ENCODE data around the gene ZC3H14. TPM values are rescaled to one million over a fixed set of nuclear protein-coding genes. Genes with fewer than 3 reads are reported as not detected.
"Not testable (repeated sequence)": the region's sequence is repeated elsewhere in the genome, so short reads cannot be mapped to it uniquely, and the experiment has no call there.

ZC3H14 gene
- 49.4 TPM for total RNA-seq
- long read RNA-seq, full-length matches to known transcripts: 23 of 86 reads
- long read RNA-seq, partial matches to known transcripts: 6 of 86 reads
- long read RNA-seq, other reads (novel, unspliced or antisense): 57 of 86 reads

DNA sequence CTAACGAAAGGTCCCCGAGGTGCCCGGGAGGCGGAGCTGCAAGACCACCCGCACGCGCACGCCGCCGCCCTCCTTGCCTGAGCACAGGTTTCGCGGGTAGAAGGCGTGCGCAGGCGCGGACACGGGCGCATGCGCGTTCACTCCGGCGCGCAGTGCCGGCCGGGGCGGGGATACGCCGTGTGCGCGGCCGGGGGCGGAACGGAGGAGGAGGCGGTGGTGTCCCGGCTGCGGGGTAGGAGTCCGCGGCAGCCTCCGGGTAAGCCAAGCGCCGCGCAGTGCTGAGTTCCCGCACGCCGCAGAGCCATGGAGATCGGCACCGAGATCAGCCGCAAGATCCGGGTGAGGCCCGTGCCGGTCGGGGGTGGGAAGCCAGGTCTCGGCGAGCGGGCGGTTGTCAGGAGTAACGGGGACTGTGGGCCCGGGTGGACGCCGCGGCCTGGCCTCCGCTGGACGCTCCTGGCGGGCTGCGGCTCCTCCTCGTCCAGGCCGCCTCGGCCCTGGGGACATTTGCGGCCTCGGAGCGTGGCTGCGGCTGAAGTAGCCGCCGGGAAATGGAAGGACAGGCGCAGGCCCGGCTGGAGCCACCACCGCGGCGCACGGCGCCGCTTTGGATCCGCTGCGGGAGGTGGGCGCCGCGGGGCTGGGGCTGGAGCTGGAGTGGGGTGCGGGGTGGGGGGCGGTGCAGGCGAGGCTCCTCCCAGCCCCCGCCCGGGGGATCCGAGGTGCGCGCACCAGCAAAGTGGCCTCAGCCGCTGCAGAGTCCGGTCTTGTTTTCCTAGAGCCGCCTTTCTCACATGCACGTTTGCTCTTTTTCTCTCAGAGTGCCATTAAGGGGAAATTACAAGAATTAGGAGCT lies at the start of gene ZC3H14:
TSS of gene ZC3H14 (plus strand) at position 207 of the 856 bp plus-strand sequence. CDS start at position 304, 97 bp downstream.
- DNase-seq (peak; percentile 93), ATAC-seq (peak; percentile 99)
- intact Hi-C loops (cut with micrococcal nuclease): loop anchor here (5.0 kb wide), 1 partner anchor 71 kb away; no protein-coding TSS in a partner anchor

DNA sequence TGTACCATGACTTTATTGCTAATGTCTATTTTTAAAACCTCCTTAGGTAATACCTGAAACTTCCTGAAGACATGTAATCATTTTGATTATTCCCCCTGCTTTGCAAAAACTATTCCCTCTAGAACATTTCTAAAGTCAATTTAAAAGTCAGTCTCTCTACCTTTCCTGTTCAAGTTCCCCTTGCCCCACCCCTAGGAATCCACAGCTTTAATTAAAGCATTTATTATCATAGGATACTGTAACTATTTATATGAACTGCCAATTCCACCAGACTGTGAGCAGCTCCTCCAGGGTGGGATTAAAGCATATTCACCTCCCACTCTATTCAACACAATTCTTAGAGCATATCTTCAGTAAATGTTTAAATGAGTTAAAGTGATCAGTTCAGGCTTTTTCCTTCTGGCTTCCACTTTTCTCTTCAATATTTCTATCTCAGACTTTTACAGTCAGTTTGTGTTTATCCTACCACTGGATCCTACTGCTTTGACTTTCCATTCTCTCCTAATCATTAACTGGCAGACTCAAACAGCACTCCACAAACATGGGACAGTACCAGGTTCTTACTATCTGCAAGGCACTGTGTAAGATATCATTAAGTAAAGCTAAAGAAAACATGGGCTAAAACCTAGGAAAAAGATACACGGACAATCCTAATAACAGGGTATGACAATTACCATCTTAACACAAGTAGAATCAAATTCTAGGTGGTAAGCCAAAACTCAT lies 47.2 kb upstream of the ZC3H14 start:
- ATAC-seq (peak; percentile 63), DNase-seq (no peak)
- intact Hi-C loops (cut with micrococcal nuclease): no loop called here

GRCh38 chr14:88516861-88517357 lies 45.9 kb upstream of the ZC3H14 start:
- DNase-seq: no peak
- intact Hi-C loops (cut with micrococcal nuclease): no loop called here
- ATAC-seq: no peak

GRCh38 chr14:88518592-88519512 lies 44.0 kb upstream of the ZC3H14 start:
- DNase-seq: no peak
- intact Hi-C loops (cut with micrococcal nuclease): no loop called here
- no peak for ATAC-seq

GRCh38 chr14:88519907-88520306 lies 42.9 kb upstream of the ZC3H14 start:
- DNase-seq: no peak
- ATAC-seq: no peak
- intact Hi-C loops (cut with micrococcal nuclease): no loop called here

GRCh38 chr14:88521818-88522217 lies 41.0 kb upstream of the ZC3H14 start:
- intact Hi-C loops (cut with micrococcal nuclease): no loop called here
- no peak for DNase-seq
- no peak for ATAC-seq

DNA sequence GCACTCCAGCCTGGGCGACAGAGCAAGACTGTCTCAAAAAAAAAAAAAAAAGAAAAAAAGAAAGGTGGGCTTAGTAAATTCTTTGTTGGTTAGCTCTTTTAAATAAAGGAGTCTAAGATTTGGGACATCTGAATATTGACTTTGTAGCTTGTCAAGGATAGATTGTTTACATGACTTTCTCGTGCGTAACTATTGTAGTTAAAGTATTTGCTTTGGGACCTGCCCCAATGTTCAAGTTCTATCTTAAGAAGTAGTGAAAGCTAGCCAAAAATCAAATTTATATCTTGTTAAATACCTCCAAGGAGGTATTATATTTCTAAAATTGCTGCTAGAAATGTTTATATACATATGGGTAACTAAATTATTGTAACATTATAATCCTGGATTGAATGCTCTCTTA lies 40.4 kb upstream of the ZC3H14 start:
- ATAC-seq: no peak

GRCh38 chr14:88529889-88530288 lies 32.9 kb upstream of the ZC3H14 start:
- DNase-seq; ATAC-seq; intact Hi-C loops (cut with micrococcal nuclease): not testable (repeated sequence)

More for the DNA sequence above, 40.4 kb upstream of the ZC3H14 start:
- DNase-seq: no peak
- intact Hi-C loops (cut with micrococcal nuclease): no loop called here

- DNase-seq (no peak), ATAC-seq (no peak)
- intact Hi-C loops (cut with micrococcal nuclease): no loop called here
These were observed 29.7 kb upstream of the ZC3H14 start for GRCh38 chr14:88533064-88533602.

DNA sequence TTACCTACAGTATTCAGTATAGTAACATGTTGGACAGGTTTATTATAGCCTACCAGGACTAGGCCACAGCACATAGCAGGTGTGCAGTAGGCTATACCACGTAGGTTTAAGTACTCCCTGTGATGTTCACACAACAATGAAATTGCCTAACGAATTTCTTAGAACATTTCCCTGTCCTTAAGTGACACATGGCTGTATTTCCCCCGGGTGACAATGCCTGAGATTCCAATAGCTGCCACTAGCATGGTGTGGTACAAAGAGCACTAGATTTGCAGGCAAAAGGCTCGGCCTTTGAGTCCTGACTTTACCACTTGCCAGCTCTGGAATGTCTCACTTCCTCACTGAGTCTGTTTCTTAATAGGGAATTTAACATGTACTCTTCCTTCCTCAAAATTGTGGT lies 27.7 kb upstream of the ZC3H14 start:
- intact Hi-C loops (cut with micrococcal nuclease): no loop called here
- ATAC-seq (peak; percentile 77), DNase-seq (no peak)

DNA sequence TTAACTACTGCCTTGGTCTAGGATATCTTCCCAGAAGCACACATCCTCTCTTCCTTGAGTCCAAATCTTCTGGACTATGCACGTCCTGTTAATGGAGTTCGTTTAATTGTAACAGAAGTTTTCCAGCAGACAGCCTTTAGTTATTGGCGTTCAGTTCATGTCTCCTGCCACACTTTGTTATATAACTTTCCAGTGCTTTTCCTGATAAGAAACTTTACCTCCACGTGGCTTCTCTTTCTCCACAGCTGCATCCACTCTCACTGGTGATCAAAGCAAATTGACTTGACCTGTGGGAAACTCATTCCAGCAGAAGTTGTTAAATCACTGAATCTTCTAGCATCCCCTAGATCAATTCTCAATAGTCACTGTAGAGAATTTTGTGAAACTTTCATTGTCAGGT lies 27.0 kb upstream of the ZC3H14 start:
- intact Hi-C loops (cut with micrococcal nuclease): no loop called here

DNA sequence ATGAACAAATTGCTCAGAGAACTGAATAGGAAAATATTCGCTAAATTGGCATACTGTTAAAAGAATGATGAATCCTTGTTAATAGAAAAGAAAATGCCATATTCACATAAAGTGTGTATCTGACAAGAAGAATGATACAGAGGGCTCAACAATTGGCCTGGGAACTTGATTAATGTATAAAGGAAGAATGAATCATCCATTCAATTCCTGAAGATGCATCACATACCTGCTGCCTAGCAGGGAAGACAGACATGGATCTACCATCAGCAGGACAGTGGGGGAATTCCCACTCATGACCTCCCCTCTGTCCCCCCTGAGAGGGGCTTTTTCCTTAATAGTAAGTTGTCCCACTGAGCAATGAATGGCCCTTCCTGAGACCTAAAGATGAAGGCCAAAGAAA lies 21.5 kb upstream of the ZC3H14 start:
- DNase-seq (no peak), ATAC-seq (no peak)
- intact Hi-C loops (cut with micrococcal nuclease): no loop called here

More for the DNA sequence above, 27.0 kb upstream of the ZC3H14 start:
- ATAC-seq (peak; percentile 51), DNase-seq (no peak)

DNA sequence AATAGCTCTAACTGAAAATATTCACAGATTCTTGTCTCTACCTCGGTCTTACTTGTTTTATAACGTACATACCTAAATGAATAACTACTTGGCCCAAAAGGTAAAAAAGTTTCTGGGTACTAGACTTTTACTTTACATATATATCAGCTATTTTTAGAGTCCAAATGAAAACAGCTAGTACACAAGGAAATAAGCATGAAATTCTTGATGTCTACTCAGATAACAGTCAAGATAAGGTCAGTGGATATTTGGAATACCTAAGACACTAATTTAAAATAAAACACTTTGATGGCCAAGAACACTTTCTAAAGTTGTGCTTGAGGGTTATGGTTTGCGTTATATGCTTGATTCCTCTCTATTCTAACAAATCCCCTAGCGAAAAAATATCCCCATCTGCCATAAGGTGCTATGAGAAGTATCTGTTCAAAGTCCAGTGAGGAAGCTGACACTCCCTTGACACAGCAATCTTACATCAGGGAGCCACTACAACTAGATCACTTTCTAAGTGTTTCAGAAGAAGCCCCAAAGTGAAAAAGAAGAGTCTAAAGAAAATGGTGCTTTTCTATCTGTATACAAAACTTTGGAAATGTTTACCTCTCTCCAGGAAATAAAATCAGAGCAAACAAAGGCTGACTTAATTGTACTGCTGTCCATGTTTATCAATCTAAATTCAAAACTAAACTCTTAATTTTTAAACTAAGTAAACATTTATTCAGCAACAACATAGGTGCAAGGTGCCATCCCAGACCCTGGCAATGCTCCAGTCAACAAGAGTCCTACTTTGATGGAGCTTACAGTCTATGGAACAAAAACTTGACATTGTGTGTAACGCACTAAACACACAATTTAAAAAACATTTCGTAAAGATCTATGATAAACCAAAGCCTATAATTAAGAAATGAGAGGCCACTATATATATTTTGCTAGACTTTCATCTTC lies 19.7 kb upstream of the ZC3H14 start:
- DNase-seq (no peak), ATAC-seq (no peak)
- intact Hi-C loops (cut with micrococcal nuclease): no loop called here

- intact Hi-C loops (cut with micrococcal nuclease): no loop called here
- DNase-seq: no peak
- ATAC-seq: no peak
These were observed 17.6 kb upstream of the ZC3H14 start for GRCh38 chr14:88545256-88545655.

GRCh38 chr14:88546621-88547385 lies 16.0 kb upstream of the ZC3H14 start:
- intact Hi-C loops (cut with micrococcal nuclease): no loop called here
- ATAC-seq (no peak), DNase-seq (no peak)

- ATAC-seq: no peak
- intact Hi-C loops (cut with micrococcal nuclease): no loop called here
- no peak for DNase-seq
These were observed 15.5 kb upstream of the ZC3H14 start for GRCh38 chr14:88547386-88547780.

GRCh38 chr14:88550078-88550477 lies 12.8 kb upstream of the ZC3H14 start:
- no peak for ATAC-seq

More at GRCh38 chr14:88550078-88550477, 12.8 kb upstream of the ZC3H14 start:
- DNase-seq: no peak
- intact Hi-C loops (cut with micrococcal nuclease): no loop called here

Data from left ventricle myocardium superior (tissue), 1 donor.